Caco-2 (cell line): Measurements from ENCODE around the gene CPNE2. TPM values are rescaled to one million over a fixed set of nuclear protein-coding genes. Genes with fewer than 3 reads are reported as not detected.

ENCODE experiments used
- BruUV-seq: library from RNA; stranded (reverse); fragments of 400-500 nt; replicated peaks from 2 replicates; lab custom pipeline; 2021; lab: Mats Ljungman, UMichigan
- CTCF ChIA-PET: fragments of 300-600 bp; sonication (Branson Sonifier 250); formaldehyde crosslinking; loops from one replicate; lab custom pipeline; 2022; ENCODE audit warnings: antibody characterized with exemption; lab: Charles Lee
- POLR2A ChIA-PET: fragments of 300-600 bp; sonication (Branson Sonifier 250); formaldehyde crosslinking; loops from one replicate; lab custom pipeline; 2022; ENCODE audit warnings: antibody characterized with exemption; lab: Charles Lee
- DNase-seq, 2 experiments: peaks; one replicate each; pipeline versions ENCODE4 v3.0.0 to v3.0.0-alpha.2; 2020 to 2022
- H3K27me3 ChIP-seq: replicated peaks from 2 replicates; pipeline ENCODE4 v1.6.0; 2011; ENCODE audit warnings: low read length; ENCODE audit not compliant: control insufficient read depth, insufficient read depth
- H3K36me3 ChIP-seq: 2 replicates; pipeline ENCODE4 v1.5.1; 2011; ENCODE audit warnings: low read length; ENCODE audit not compliant: control insufficient read depth, insufficient read depth
- H3K4me1 ChIP-seq: fragments of 250-450 bp; sonication (Bioruptor Pico); 2 replicates; pipeline ENCODE4 v1.5.1; 2020; ENCODE audit warnings: mild to moderate bottlenecking
- H3K4me3 ChIP-seq: 2 replicates; pipeline ENCODE4 v1.5.1; 2011; ENCODE audit warnings: low read depth, mild to moderate bottlenecking, control low read depth, low read length
- H3K9me3 ChIP-seq: fragments of 250-450 bp; sonication (Bioruptor Pico); 2 replicates; pipeline ENCODE4 v1.5.1; 2020; ENCODE audit warnings: mild to moderate bottlenecking, moderate library complexity
- H3K27ac Mint-ChIP-seq: one replicate; pipeline ENCODE4 v1.8.0; 2022; ENCODE audit warnings: mixed read lengths; ENCODE audit not compliant: unreplicated experiment
- H3K27me3 Mint-ChIP-seq: one replicate; pipeline ENCODE4 v1.8.0; 2022; ENCODE audit warnings: mixed read lengths; ENCODE audit not compliant: insufficient read depth, unreplicated experiment
- H3K36me3 Mint-ChIP-seq: one replicate; pipeline ENCODE4 v1.8.0; 2022; ENCODE audit warnings: mild to moderate bottlenecking, mixed read lengths; ENCODE audit not compliant: insufficient read depth, unreplicated experiment
- H3K4me1 Mint-ChIP-seq: one replicate; pipeline ENCODE4 v1.8.0; 2022; ENCODE audit warnings: low read depth, mixed read lengths; ENCODE audit not compliant: unreplicated experiment
- H3K4me3 Mint-ChIP-seq: one replicate; pipeline ENCODE4 v1.8.0; 2022; ENCODE audit warnings: mild to moderate bottlenecking, moderate library complexity, mixed read lengths; ENCODE audit not compliant: unreplicated experiment
- H3K9me3 Mint-ChIP-seq: one replicate; pipeline ENCODE4 v1.8.0; 2022; ENCODE audit warnings: mixed read lengths; ENCODE audit not compliant: unreplicated experiment
- intact Hi-C: fragments of 100-400 bp; cut with micrococcal nuclease; formaldehyde crosslinking; loops from one replicate; pipeline ENCODE4 v1.10.0; 2022; ENCODE audit not compliant: unreplicated experiment
- total RNA-seq: library from RNA; stranded (reverse); gene quantifications from 2 replicates; pipeline ENCODE4 v1.2.3, GENCODE V29; 2022
- TF ChIP-seq, protein P1 (sequence below), 2 experiments: fragments of 200-600 bp in 1 of 2; IDR thresholded peaks; 1 replicate in 1 of 2; 2 replicates in 1 of 2; pipeline versions ENCODE4 v1.5.1 to v1.8.0; 2011 to 2022; ENCODE audit warnings: antibody characterized with exemption in 1 of 2, control low read depth in 1 of 2, inconsistent platforms in 1 of 2, low read depth in 1 of 2, low read length in 1 of 2, mild to moderate bottlenecking in 1 of 2, moderate library complexity in 1 of 2; ENCODE audit not compliant: insufficient read depth in 1 of 2, severe bottlenecking in 1 of 2, unreplicated experiment in 1 of 2

Gene CPNE2
- total RNA-seq, 1 experiment from 2014 or later, result 46.3 TPM

DNA sequence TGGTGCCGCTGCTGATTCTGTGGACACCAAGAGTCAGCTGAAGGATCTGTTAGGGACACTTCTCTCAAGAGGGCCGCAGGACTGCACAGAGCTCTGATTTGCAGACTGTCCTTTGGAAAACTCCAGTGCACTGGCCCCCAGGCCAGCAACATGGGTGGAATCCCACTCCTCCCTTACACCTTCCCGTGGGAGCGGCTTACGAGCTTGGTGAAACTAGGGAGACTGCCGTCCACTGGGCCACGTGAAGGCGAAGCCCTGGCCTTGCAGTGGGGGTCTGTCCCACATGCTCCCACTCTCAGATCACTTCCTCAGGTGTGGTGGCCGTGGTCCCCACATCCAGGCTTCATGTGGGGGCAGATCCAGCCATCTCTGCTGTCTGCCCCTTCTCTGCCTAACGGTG, 57.0 kb downstream of the CPNE2 start:
- no peaks in the 10 kb centered on the region for H3K9me3 ChIP-seq
- TF ChIP-seq, protein P1, sequence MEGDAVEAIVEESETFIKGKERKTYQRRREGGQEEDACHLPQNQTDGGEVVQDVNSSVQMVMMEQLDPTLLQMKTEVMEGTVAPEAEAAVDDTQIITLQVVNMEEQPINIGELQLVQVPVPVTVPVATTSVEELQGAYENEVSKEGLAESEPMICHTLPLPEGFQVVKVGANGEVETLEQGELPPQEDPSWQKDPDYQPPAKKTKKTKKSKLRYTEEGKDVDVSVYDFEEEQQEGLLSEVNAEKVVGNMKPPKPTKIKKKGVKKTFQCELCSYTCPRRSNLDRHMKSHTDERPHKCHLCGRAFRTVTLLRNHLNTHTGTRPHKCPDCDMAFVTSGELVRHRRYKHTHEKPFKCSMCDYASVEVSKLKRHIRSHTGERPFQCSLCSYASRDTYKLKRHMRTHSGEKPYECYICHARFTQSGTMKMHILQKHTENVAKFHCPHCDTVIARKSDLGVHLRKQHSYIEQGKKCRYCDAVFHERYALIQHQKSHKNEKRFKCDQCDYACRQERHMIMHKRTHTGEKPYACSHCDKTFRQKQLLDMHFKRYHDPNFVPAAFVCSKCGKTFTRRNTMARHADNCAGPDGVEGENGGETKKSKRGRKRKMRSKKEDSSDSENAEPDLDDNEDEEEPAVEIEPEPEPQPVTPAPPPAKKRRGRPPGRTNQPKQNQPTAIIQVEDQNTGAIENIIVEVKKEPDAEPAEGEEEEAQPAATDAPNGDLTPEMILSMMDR (IDR thresholded peaks at IDR 0.05; ENCODE audit: insufficient read depth in 1 of 2, low read depth in 1 of 2, low read length in 1 of 2, severe bottlenecking in 1 of 2, unreplicated experiment in 1 of 2), result no peak
- Mint-ChIP-seq H3K4me3 (no peak overlapping the region), H3K27ac (no peak overlapping the region), H3K36me3 (peaks cover 31% of the 10 kb centered on the region), H3K4me1 (no peaks in the 10 kb centered on the region), H3K9me3 (no peaks in the 10 kb centered on the region), H3K27me3 (no peaks in the 10 kb centered on the region)
- H3K36me3 ChIP-seq, result peaks cover 6% of the 10 kb centered on the region
- ChIA-PET CTCF (interaction anchor here (0.6 to 1.1 kb wide), 2 partner anchors 14 to 57 kb away, joined by 3 to 4 read pairs; partner anchors contain the start of gene CPNE2), POLR2A (no interaction called here)
- no peak overlapping the region for H3K4me3 ChIP-seq
- no peaks in the 10 kb centered on the region for H3K27me3 ChIP-seq
- H3K4me1 ChIP-seq, result no peaks in the 10 kb centered on the region; the same call in 1 of the 2 replicates
- intact Hi-C loops, result loop anchor here (5.0 kb wide), 1 partner anchor 57 kb away; the partner anchor contains the start of gene CPNE2
- DNase-seq, result no peak
- no TSS peak for BruUV-seq

DNA sequence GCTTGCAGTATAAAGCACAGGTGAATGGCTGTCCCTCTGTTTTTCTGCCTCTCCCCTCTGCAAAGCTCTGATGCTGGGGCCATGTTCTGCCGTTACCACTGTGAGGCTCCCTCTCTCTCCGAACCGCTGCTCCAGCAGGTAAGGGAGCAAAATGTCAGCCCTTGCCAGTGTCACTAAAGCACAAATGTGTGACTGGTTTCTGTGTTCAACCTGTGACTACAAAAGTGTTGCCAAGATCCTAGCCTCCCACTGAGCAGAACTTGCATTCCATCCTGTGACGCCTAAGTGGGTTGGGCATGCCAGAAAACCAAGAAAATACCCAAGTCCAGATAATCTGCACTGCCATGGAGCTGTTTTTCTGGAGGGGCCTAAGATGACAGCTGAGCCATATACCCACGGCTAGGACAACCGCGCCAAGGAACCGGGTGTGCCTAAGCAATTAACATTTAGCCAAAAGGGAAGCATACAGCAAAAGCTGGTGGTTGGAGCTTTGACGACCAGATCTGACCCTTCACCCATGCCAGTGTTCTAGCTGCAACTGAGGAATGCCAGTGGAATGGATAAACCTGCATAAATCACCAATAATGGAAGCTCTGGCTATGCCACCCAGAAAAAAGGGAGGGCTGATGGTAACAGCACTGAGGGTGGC, 58.4 kb downstream of the CPNE2 start:
- no peaks in the 10 kb centered on the region for H3K27me3 Mint-ChIP-seq
- TF ChIP-seq, protein P1 (IDR thresholded peaks at IDR 0.05; ENCODE audit: insufficient read depth in 1 of 2, low read depth in 1 of 2, low read length in 1 of 2, severe bottlenecking in 1 of 2, unreplicated experiment in 1 of 2), result no peak
- ChIA-PET CTCF (interaction anchor here (0.7 to 2.0 kb wide), 4 partner anchors 24 to 67 kb away, joined by 3 to 6 read pairs (median 4); partner anchors contain the start of genes CPNE2, PSME3IP1 and RSPRY1), POLR2A (no interaction called here)
- H3K4me3 ChIP-seq, result no peak overlapping the region
- H3K36me3 Mint-ChIP-seq, result peaks cover 36% of the 10 kb centered on the region
- no peaks in the 10 kb centered on the region for H3K4me1 ChIP-seq
- no peak overlapping the region for H3K4me3 Mint-ChIP-seq
- no peaks in the 10 kb centered on the region for H3K9me3 Mint-ChIP-seq
- no peaks in the 10 kb centered on the region for H3K9me3 ChIP-seq
- H3K36me3 ChIP-seq, result peaks cover 6% of the 10 kb centered on the region
- intact Hi-C loops, result no loop called here
- no peak for DNase-seq
- H3K4me1 Mint-ChIP-seq, result no peaks in the 10 kb centered on the region
- no peaks in the 10 kb centered on the region for H3K27me3 ChIP-seq
- BruUV-seq, result no TSS peak
- H3K27ac Mint-ChIP-seq, result no peak overlapping the region

DNA sequence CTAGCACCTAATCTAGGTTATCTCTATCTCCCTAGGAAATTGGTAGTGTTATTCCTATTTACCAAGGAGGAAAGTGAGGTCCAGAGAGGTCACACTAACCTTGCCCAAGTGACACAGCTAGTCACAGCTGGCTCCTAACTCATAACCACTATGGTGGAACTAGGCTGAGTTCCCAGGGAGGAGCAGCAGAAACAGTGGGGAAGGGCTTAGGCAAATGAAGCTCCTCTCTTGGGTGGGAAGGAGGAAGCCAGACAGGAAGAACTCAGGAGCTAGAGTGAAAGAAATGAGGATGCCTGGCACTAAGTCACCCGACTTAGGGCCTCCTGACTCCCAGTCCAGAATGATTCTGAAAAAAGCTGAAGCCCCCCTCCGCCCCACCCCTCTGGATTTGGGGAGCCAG, 59.0 kb downstream of the CPNE2 start:
- CTCF ChIA-PET, result interaction anchor here (0.7 to 2.0 kb wide), 4 partner anchors 23 to 67 kb away, joined by 3 to 6 read pairs (median 4); partner anchors contain the start of genes CPNE2, PSME3IP1 and RSPRY1
- no peak overlapping the region for H3K4me3 ChIP-seq
- TF ChIP-seq, protein P1 (IDR thresholded peaks at IDR 0.05; ENCODE audit: insufficient read depth in 1 of 2, low read depth in 1 of 2, low read length in 1 of 2, severe bottlenecking in 1 of 2, unreplicated experiment in 1 of 2), result no peak
- H3K4me1 Mint-ChIP-seq, result peaks cover 5% of the 10 kb centered on the region
- no peak for DNase-seq
- H3K36me3 Mint-ChIP-seq, result peaks cover 40% of the 10 kb centered on the region
- no peaks in the 10 kb centered on the region for H3K9me3 ChIP-seq
- POLR2A ChIA-PET, result no interaction called here
- no TSS peak for BruUV-seq
- no peaks in the 10 kb centered on the region for H3K27me3 ChIP-seq
- H3K4me3 Mint-ChIP-seq, result no peak overlapping the region
- no peaks in the 10 kb centered on the region for H3K27me3 Mint-ChIP-seq
- no peak overlapping the region for H3K27ac Mint-ChIP-seq
- peaks cover 6% of the 10 kb centered on the region for H3K36me3 ChIP-seq
- no peaks in the 10 kb centered on the region for H3K9me3 Mint-ChIP-seq
- intact Hi-C loops, result no loop called here
- H3K4me1 ChIP-seq, result no peaks in the 10 kb centered on the region
